HG03060 (cell line): ENCODE measurements around the gene FRMPD4.

Experiments
- ATAC-seq: cut with Tn5 transposase; IDR thresholded peaks from one replicate; pipeline ENCODE4 v1.9.1; 2021; ENCODE audit warnings: low read depth, moderate number of reproducible peaks; ENCODE audit not compliant: unreplicated experiment

Gene FRMPD4

DNA sequence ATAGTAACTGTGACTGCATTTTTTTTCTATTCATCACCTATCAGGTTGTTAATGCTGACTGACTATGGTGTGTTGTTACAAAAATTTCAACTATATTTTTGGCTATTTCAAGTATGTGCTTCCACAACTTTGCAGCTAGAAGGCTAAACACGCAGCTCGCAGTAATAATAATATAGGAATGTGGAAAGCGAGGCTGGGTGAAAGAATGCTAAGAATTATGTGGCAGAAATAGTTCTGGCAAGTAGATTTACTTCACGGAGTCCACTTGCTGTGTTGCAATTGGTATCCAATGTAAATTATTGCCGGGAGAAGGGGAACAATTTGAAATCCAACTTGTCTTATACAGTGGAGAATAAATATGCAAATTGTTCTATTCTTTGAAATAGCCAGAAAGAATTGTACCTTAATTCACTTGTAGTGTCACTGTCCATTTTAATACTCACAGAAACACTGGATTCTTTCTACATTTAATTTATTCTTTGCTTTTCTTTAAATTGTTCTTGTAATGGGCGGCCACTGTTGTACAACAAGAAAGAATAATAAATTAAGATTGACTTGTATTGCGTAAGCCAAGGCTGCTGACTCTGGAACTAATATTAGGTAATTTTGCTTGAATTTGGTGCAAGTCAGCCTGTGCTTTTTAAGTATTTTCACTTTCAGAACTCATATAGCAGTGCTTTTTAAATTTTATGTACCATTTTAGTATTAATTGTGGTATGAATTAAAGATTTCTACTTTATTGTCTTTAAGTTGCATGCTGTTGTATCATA lies 154.9 kb downstream of the FRMPD4 start:
- ATAC-seq: no peak

DNA sequence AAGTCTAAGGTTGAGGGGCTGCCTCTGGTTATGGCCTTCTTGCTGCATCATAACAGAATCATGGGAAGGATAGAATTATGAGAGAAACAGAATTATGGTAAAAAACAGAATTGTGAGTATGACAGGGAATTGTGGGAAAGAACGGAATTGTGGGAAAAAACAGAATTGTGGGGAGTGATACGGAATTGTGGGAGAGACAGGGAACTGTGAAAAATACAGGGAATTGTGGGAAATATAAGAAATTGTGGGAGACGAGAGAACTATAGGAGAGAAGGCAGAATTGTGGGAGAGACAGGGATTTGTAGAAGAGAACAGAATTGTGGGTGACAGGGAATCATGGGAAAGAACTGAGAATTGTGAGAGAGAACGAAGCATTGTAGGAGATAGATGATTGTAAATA lies 159.1 kb downstream of the FRMPD4 start:
- no peak for ATAC-seq

DNA sequence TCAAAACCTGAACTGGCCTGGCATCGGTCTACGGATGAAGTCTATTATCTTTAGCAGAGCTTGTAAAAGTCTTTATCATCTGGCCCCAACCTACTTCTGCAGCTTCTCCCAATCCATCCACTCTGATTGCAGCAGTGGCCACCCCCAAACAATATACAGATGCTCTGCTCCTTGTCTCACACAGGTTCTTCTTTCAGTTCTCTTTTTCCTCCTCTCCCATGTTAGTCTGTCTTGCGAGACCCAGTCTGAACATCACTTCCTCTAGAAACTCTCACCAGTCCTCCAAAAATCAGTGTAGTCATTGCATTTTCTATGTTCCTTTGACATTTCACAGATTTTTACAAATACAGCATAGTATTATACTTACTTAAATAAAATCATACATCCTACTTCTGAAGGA lies 163.0 kb downstream of the FRMPD4 start:
- no peak for ATAC-seq

DNA sequence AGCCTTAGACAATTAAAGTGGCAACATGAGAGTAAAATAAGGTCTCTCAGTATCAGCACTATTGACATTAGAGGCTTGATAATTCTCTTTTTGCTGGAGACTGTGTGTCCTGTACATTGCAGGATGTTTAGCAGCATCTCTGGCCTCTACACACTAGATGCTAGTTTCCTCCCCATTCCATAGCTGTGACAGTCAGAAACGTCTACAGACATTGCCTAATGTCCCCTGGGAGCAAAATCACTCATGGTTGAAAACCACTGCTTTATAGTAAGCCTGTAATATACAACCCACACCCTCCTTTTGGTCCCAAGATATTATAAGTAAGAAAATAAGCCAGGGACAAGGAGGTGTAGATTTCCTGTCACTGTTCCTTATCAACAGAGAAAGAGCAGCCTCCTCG lies 166.0 kb downstream of the FRMPD4 start:
- ATAC-seq: no peak

DNA sequence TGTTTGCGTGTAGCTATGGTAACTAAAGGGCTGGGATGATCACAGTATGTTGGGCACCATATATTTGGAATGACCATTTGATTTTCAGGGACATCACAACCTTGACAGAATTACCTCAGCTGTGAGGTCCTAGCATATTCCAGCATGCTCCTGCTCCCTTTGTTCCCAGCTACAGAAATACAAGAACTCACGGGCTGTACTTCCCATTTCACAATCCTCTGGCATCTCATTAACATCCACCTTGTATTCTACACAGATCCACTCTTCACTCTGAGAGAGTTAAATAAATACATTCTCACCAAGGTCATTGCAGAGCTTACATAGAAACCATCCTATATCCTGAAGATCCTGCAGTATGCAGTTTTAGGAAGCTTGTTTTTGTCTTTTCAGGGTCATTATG lies 169.7 kb downstream of the FRMPD4 start:
- ATAC-seq: no peak

DNA sequence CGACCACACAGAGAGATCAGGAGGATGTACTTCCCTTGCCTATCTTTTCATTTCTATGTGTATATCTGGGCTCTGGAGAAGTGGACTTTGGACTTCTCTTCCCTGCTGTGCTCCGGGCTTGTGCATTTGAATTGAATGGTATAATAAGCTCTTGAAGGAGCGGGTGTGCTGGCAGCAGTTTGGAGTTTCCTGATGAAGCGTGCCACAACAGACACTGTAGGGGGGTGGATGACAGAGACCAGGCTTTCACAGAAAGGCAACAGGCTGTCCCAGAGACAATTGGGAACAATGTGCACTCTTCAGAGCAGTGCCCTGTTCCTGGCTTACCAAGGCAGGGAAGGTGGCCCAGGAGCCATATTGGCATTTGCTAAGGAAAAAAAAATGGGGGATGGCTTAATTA lies 170.1 kb downstream of the FRMPD4 start:
- ATAC-seq: no peak

DNA sequence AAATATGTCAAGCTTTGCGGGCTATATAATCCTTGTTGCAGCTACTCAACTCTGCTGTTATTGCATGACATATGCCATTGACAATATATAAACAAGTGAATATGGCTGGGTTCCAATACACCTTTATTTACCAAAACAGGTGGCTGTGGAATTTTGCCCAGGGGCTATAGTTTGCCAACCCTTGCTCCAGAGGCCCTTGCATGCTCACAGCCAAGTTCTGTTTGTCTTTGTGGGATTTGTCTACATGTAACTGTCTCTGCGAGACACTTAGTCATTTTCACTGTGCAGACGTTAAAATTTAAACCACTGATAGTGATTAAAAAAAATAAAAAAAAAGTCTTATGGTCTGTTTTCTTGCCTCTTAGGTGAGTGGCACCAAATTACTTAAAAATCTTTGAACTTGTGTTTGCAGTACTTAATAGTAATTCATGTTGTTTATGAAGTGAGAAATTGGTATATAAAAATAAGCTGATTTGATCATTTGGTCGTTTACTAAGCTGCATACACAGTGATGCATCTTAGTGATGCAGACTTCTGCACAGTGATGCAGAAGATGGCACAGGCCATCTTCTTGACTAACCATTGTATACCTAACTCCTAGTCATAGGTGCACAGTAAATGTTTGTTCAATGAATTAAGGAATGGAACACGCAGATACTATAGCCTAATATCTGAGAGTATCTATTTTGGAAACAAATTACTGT lies 170.9 kb downstream of the FRMPD4 start:
- no peak for ATAC-seq

DNA sequence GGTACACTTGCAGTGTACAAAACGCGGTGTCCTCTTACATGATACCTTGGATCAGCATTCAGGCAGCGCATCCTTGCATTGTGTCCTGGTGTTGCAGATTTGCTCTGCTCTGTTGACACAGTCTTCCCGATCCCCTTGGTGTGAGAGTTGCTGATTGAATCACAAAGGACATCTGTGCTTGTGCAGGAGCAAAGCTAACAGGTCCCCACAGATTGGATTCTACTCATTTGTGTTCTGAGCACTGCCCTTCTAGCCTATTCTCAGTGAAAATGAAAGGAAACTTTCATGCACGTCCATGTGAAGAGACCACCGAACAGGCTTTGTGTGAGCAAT lies 171.4 kb downstream of the FRMPD4 start:
- ATAC-seq: no peak

DNA sequence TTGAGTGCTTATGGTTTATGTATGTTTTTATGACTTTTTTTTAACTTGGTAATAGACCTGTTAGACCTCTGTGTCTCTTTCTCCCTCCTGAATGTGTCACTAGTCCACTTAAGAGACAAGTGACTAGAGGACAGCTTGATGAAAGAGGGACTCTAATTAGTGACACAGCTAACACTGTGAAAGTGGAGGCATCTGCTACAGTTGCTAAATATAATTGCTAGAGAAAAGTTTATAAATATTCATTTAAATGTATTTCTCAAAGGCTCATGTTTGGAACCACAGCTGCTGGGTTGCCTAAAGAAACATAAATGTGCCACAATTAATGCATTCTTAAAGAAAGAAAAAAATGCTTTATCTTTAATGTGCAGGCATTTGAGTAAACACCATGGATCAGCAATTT lies 176.4 kb downstream of the FRMPD4 start:
- no peak for ATAC-seq

DNA sequence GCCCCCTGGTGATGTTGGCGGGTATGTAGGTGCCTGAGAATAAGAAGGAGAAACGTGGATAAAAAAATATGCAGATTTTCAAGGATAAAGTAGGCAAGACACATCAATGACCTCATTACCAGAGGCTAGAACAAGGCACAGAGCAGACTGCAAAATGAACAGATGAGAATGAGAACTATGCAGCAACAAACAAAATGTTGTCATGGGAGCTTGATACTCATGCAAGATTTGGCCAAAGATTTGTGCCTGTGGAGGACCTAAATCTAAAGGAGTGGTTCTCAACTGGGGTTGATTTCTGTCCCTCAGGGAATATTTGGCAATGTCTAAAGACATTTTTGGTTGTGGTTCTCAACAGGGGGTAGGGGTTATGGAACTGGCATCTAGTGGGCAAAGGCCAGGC lies 177.3 kb downstream of the FRMPD4 start:
- ATAC-seq: no peak

DNA sequence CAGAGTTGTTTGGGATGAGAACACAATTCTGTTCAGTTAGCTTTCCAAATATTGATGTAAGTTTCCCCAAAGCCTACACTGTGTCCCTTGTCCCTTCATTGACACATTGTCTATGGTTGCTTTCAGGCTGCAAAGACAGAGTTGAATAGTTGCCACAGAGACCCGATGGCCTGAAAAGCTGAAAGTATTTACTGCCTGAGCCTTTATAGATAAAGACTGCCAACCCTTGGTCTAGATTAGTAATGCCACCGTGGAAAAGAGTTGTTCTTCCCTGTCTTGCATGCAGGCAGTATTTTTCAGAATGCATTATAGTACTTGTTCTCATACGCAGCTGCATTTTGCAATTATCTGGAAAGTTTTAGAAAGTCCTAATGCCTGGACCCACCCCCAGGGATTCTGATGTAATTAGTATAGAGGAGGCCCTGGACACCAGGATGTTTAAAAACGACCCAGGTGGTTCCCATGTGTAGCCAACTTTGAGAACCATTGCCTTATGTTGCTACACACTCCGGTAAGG lies 180.8 kb downstream of the FRMPD4 start:
- ATAC-seq: no peak

DNA sequence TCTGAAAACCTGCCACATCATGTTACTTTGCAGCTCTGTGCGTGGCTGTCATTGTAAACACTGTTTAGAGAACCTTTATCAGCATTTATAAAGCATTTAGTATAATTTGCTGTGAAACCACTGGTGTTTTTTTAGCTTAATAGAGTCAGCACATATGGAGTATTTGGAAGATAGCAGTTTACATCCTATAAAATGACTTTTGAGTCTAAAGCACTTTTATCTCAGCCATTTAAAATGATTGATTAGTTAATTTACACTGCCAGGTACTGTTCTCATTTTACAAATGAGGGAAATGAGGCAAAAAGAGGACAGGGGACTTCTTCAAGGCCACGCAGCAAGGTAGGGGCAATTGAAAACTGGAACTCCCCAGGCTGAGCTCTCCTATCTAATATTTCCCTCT lies 181.7 kb downstream of the FRMPD4 start:
- no peak for ATAC-seq

DNA sequence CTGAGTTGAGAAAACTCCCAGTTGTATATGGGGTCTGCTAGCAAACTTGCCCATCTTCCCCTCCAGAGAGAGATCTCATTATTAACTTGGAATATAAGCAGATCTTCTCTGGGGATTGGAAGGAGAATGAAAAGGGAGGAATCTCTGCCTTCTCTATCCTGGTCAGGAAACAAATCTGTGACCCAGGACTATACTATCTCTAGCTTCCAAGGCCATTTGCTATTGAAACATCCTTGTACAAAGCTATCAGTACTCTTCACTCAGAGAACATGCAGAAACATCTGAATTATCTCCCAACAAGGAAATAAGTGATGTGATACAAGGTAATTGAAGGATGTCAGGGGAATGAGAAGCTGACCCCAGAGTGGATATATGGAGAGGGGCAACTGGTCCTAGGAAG lies 183.8 kb downstream of the FRMPD4 start:
- ATAC-seq: no peak

DNA sequence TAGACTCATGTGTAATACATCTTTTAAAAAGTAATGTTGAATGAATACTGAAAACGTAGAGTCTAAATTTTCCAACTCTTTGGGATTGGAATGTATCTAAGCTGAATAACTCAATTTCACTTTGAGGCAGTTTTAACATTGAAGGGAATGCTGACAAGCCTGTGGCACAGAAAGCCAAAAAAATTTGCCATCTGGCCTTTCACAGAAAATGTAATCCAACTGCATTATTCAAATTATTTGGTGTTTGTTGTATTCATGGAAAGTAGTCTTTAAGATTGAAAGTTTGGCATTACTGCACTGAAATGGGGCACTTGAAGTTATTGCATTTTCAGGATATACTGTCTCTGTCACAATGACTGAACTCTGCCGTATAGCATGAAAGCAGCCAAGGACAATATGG lies 186.9 kb downstream of the FRMPD4 start:
- no peak for ATAC-seq

DNA sequence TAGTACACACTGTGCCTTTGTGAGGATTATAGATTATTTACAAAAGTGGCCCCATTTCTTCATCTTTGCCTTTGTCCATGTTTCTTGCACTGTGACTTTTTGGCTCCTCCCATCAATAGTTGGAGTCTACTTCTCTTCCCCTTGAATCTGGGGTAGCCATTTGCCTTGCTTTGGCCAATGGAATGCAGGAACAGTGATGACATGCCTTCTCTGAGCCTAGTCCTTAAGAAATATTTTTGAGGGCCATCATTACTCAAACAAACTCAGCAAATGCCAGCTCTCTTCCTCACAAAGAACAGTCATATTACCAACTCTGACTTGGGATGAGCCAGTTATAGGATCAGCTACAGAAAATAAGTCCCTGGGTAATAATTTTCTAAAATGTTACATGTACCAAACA lies 189.6 kb downstream of the FRMPD4 start:
- ATAC-seq: no peak

DNA sequence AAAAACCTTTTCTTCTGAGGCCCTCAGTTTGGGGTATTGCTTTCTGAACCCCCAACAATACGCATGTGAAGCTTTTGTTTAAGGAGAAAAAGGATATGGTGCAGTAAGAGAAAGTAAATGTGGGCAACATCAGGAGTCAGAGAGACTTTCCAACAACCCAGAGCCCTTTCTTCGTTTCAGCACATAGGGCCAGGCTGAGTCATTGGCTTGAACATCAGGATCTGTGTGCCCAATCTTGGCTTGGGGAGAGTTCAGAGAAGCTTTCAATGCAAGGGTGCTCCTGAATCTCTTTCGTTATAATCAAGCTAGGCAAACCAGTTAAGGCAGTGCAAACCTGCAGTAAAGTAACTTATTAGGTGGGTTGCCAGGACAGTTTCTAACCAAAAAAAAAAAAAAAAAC lies 191.2 kb downstream of the FRMPD4 start:
- ATAC-seq: no peak

DNA sequence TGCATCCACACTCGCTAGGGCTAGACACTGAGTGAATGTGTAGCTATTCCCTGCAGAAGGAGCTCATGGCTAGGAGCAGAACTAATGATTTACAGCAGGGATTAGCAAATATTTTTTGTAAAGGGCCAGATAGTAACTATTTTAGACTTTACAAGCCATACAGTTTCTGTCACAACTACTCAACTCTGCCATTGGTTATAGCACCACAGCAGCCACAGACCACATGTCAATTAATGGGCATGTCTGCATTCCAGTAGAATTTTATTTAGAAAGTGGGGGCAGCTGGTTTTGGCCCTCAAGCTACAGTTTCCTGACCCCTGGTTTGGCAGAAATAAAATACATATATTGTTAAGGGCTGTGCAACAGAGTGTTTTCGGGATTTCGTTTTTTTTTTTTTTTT lies 192.6 kb downstream of the FRMPD4 start:
- ATAC-seq: no peak

DNA sequence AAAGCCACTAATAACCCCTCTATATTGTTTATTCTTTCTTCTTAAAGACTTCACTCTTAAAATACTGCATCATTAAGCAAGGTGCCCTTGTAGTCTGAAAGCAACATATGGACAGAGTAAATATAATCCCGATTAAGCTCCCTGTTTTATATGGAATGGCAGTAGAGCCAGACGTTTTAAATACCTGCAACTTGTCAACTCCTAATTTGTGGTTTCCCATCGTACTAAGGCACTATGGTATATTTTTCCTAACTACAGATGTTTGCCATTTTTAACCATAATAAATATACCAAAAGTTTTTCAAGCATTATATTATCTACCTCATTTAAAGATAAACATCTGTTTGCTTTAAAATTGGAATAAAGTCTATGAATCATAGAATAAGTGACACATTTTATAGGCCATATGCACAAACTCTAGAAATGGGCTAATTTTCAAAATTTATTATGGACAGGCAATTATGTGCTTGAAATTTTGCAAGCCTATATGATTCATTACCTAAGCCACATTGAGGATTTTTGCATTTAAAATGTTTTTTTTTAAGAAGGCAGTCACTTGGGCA lies 194.6 kb downstream of the FRMPD4 start:
- no peak for ATAC-seq

DNA sequence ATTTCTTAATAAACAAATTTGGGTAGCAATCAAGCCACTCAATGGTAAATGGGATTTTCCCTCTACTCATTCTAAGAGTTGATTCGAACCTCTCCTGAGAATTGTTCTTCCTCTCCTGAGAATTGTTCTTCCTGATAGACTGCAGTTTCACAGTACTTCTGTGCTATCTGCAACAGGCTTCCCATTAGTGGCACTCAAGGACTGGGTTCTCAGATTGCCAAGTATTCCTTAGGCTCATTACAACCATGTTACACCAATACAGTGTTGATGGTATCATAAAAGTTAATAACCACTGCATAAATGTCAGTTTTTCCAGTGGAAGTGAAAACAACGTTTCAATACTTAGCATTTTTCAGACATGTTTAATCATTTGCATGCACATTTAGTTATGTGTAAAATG lies 201.6 kb downstream of the FRMPD4 start:
- no peak for ATAC-seq

DNA sequence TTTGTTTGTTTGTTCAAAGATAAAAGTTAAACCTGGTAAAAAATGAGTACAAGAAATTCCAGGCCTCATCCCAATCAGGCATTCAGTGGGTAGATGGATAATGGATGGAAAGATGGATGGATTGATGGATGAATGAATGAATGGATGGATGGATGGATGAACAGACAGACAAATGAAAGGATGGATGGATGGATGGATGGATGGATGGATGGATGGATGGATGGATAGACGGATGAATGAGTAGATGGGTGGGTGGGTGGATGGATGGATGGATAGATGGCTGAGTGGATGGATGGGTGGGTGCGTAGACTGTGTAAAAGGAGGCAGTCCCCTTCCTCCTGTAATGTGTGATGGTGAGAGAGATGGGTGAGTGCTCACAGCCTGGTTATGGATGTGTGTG lies 206.7 kb downstream of the FRMPD4 start:
- no peak for ATAC-seq

DNA sequence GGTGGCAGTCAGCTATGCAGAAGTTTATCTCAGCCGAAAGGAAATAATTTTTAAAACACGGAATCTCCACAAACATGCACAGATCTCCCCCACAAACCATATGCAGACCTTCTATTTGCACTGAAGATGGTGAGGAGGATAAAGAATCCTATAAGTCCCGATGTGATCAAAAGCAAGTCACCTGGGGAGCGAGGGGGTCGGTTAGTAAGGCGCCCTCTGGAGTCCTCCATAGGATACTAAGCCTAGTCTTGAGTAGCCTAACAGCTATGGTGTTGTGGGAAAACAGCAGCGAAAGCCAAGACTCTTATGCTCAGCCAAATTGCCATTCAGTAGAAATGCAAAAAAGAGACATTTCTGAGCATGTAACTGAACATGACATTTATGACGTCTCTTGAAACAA lies 210.9 kb downstream of the FRMPD4 start:
- no peak for ATAC-seq

DNA sequence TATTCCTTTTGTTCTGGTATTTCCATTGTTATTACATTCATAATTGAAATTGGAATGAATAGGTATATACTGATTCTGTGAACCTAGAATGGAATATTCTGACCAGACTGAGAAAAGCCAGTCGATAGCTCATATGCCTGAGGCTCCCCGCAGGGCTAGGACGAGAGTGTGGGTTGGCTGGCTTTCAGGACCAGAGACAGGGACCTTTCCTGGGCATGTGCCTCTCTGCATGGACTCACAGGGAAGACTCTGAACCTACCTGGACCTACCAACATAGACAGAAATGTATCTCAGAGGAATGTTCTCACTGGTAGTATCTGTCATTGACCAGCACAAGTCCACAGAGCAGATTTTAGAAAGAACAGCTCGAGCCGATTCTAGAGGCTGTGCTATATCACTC lies 214.6 kb downstream of the FRMPD4 start:
- no peak for ATAC-seq
